PC-9 (cell line): ENCODE data around the gene PCDHA1.

ENCODE experiments used
- EZH2 ChIP-seq: fragments of 200-600 bp; sonication (generic); IDR thresholded peaks from 2 replicates; pipeline ENCODE4 v1.8.0; 2017; ENCODE audit warnings: antibody characterized with exemption, low read depth
- TF ChIP-seq, protein P1 (sequence below): fragments of 200-600 bp; sonication (generic); conservative IDR thresholded peaks from 2 replicates; pipeline ENCODE4 v1.6.1; 2017; ENCODE audit warnings: mixed run types, antibody characterized with exemption, mild to moderate bottlenecking, moderate library complexity

- TF ChIP-seq, protein P1, sequence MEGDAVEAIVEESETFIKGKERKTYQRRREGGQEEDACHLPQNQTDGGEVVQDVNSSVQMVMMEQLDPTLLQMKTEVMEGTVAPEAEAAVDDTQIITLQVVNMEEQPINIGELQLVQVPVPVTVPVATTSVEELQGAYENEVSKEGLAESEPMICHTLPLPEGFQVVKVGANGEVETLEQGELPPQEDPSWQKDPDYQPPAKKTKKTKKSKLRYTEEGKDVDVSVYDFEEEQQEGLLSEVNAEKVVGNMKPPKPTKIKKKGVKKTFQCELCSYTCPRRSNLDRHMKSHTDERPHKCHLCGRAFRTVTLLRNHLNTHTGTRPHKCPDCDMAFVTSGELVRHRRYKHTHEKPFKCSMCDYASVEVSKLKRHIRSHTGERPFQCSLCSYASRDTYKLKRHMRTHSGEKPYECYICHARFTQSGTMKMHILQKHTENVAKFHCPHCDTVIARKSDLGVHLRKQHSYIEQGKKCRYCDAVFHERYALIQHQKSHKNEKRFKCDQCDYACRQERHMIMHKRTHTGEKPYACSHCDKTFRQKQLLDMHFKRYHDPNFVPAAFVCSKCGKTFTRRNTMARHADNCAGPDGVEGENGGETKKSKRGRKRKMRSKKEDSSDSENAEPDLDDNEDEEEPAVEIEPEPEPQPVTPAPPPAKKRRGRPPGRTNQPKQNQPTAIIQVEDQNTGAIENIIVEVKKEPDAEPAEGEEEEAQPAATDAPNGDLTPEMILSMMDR: no peak
- no peak for TF ChIP-seq EZH2
Measured at GRCh38 chr5:140953234-140953633, 167.3 kb downstream of the PCDHA1 start.
